Measurements from ENCODE around the gene PLEKHM3.

DNA sequence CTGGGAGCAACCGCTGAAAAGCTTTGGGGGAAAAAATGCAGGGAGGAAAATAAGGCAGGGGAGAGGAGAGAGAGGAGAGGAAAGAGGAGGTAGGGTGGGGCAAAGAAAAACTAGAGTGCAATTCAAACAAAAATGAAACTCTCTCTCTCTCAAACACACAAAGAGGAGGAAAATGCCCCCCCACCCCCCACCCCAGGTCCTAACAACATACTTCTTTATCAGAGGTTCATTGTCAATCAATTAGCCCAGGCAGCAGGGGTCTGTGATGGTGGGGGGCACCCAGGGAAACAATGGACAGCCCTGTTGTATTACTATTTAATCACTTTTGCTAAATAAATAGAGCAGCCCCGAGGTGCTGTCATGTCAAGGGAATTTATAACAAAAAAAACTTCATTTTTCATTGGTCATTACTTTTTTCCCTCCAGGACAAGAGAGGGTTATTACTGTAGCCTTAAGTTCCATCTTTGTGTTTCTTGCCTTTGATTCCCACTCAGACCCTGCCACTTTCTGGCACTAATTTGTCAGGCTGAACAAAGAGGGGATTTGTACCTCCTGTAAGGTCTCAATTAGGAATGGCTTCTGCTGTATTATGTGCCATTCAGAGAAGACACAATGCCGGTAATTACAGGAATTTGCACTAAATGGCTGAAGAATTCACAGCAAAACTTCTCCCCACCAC, 55.0 kb downstream of the PLEKHM3 start:
- TF ChIP-seq, protein P1, sequence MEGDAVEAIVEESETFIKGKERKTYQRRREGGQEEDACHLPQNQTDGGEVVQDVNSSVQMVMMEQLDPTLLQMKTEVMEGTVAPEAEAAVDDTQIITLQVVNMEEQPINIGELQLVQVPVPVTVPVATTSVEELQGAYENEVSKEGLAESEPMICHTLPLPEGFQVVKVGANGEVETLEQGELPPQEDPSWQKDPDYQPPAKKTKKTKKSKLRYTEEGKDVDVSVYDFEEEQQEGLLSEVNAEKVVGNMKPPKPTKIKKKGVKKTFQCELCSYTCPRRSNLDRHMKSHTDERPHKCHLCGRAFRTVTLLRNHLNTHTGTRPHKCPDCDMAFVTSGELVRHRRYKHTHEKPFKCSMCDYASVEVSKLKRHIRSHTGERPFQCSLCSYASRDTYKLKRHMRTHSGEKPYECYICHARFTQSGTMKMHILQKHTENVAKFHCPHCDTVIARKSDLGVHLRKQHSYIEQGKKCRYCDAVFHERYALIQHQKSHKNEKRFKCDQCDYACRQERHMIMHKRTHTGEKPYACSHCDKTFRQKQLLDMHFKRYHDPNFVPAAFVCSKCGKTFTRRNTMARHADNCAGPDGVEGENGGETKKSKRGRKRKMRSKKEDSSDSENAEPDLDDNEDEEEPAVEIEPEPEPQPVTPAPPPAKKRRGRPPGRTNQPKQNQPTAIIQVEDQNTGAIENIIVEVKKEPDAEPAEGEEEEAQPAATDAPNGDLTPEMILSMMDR (IDR thresholded peaks at IDR 0.05): no peak
- TF ChIP-seq POLR2A (IDR thresholded peaks at IDR 0.05): no peak
- no peak for TF ChIP-seq EP300 (IDR thresholded peaks at IDR 0.05)
